K562 (cell line): ENCODE data around the gene OPCML.

ENCODE experiments used
- KLF16 ChIP-seq: IDR thresholded peaks from 2 replicates; pipeline ENCODE4 v1.6.1; 2016; ENCODE audit warnings: antibody characterized with exemption
- POLR2AphosphoS5 ChIP-seq: IDR thresholded peaks from 2 replicates; pipeline ENCODE4 v1.6.1; 2011; ENCODE audit warnings: mild to moderate bottlenecking, low read depth, low read length, moderate library complexity; ENCODE audit not compliant: control insufficient read depth, insufficient read depth
- ZSCAN29 ChIP-seq: fragments of 450-650 bp; IDR thresholded peaks from 2 replicates; pipeline ENCODE4 v1.6.1; 2017

- TF ChIP-seq POLR2AphosphoS5, result no peak
- no peak for TF ChIP-seq ZSCAN29
- no peak for TF ChIP-seq KLF16
Measured at GRCh38 chr11:132429685-132430084, 1102.6 kb downstream of the OPCML start.
